GM18870 (cell line): ENCODE data around the gene VSNL1.
A peak's percentile ranks its signal among the peaks of the same experiment; 100 is the strongest.

ENCODE experiments used
- ATAC-seq: cut with Tn5 transposase; IDR thresholded peaks from one replicate; pipeline ENCODE4 v1.9.1; 2021; ENCODE audit warnings: moderate library complexity; ENCODE audit not compliant: unreplicated experiment

Gene VSNL1

DNA sequence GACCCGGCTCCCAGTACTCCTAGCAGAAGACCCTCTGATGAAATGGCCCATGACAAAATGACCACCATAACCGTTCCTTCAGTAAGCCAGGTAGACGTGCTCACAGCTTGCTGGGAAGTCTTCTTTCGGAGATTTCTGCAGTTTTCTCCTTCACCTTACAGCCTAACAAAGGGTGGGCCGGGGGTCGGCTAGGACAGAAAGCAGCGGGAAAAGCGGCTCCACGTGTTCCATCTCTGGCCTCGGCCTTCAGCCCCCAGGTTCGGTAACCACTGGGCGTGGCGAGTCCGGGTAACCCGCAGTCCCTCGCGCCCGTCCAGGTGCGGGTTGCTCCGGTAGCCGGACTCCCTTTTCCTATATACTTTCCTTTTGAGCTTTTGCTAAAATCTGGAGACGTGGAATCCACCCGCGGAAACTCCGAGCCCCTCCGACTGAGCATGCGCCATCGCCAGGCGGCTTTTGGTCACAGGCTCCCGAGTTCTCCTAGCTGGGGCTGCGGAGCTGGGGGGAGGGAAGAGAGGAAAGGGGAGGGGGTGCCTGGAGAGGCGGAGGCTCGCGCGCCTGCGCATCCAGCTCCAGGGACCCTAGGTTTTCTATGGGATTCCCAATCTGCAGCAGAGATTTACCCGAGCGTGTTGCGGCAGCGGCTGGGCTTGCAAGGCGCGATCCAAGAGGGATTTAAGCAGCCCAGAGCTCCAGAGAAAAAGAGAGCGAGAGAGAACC is at the start of gene VSNL1:
Gene VSNL1, plus strand, starts transcription at position 604 of the 720 bp plus-strand sequence. CDS start 51,379 bp downstream, outside the sequence.
- no peak for ATAC-seq

DNA sequence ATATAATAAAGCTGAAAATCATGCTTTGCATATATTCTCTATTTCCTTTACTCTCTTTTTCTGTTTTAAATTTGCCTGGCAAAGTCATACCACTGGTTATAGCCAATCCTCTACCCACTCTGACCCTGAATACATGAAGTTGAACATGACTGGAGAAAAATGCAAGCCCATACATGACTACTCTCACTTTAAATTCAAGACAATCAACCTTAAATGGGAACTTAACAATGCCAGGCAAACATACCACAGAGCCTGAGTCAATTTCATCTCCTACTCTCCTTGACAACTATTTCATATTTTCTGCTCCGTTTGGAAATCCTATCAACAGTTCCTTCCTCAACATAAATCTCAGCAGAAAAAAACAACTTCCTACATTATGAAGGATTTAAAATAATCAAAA is 44.9 kb upstream of the VSNL1 start:
- ATAC-seq = no peak

DNA sequence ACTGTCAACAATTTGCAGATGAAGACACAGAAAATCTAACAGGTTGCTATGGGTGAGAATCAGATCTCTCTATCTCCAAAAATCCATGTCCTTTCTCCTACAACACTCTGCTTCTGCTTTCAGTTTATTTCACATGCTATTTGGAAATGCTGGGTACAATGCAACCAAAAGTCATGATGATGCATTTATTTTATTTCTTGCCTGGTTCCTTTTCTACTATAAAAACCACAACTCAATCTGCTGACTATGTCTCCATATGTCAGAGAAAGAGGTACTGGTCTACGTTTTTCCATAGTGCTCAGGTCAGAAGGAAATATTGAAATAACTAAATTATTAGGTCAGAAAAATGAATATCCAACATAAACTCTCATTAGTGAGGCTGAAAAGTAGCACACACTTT is 42.8 kb upstream of the VSNL1 start:
- no peak for ATAC-seq

DNA sequence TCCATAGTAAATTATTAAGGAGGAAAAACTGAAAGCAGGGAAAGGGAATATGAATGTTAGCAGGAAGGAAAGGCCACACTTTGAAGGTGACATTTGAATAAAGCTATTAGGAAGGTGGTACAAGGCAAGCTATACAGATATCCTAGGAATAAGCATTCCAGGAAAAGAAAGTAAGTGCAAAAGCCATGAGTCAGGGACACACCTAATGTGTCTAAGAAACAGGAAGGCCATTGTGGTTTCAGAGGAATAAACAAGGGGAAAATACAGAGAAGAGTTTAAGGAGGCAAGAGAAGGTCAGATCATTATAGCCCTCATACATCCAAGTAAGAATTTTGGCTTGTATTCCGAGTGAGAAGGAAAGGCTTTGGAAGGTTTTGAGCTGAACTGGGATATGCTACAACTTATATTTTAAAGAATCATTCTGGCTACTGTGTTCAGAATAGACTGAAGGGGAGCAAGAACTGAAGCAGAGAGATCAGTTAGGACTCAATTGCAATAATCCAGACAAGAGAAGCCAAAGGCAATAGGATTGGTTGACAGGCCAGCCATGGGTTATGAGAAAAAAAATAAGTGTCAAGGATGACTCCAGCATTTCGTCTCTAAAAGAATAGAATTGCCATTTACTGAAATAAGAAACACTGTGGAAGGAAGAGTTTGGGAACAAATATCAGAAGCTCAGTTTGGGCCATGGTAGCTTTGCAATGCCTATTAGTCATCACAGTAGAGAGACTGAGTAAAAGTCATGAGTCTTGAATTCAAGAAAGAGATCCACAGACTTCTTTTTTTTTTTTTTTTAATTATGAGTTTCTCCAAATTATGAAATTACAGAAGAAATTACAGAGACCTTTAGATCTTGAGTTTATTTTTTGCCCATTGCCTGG is 33.5 kb upstream of the VSNL1 start:
- no peak for ATAC-seq

DNA sequence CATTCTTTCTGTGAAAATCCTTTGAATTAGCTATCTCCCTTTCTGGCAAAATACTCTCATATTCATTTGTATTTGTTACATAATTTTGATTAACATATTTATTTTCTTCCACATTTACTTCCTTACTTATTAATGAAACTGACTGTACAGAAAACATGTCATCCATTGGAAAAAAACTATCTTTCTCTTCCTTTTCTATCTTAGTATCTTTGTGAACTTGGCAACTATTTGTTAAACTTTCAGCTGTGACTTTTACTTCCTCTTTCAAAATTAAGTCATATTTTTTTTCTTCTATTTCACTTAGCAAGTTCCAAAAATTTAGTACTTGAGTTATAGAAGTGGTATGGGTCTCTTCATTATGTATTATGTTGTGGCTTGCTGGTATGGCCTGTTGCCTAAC is 24.8 kb upstream of the VSNL1 start:
- peak; percentile 57 for ATAC-seq

DNA sequence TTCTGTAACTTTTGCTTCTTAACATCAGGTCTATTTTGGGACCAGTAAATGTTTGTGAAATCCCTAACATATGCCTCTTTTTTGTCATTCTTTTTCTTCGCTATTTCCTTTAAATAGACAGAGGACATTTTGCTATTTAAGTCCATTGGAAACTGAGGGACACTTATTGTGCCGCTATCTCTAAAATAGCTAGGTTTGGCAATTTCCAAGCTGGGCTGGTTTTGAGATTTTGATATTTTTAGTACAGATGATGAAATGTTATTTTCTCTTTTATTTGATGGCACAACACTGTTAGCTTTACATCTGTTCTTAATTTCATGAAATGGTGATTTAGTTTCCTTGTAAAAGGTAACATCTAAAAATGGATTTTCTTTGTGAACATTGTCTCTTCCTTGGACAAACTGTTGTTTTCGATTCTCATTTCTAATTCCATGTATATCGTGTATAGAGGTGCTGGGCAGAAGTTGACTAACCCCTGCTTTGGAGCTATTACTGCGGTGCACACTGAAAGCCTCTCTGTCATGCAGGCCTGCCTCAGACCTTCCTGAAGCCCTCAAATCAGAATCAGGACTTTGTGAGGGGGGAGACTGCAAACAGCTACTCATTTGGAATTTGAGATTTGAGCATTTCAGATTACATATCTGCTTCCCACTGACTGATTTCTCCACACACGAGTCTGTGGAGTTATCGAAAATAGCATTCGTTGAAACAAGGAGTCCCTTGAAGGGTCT is 22.9 kb upstream of the VSNL1 start:
- peak; percentile 25 for ATAC-seq

DNA sequence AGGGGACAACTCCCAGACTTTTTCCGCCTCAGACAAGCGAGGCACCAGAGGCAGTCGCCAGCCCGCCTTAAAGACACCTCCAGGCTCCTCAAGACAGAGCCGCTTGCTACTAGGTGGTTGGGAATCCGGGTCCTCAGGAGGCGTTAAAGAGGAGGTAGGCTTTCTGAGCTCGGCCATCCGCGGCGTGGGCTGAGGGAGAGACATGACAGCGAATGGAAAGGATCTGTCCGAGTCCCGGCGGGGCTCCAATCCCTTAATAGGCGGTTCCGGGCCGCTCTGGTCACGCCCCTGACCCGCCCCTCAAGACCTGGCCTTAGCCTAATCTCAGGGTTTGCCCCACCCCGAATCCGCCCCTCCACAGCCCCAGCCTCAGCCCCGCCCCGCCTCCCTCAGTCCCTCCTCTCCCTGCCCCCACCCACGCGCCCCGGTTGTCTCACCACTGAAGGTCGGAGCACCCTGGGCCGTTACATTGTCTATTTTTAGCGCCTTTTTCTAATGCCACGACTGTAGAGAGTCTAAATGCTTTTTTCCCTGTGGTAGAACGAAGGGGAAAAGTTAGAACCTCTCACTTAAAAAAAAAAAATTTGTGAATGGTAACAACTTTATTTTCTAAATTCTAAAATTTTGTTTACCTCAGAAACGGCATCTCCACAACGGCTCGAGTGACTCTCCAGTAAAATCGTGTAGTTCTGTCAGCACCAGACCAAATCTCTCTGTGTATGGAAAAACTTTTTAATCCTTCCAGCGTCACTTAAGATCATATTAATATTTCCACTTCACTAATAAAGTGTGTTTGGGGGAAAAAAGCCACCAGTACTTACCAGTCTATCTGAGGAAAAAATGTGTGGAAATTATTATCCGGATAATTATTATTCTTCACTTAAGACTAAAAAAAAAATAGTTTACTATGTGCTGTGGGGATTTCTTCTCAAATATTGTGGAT is 22.0 kb upstream of the VSNL1 start, which contains the start of gene RAD51AP2:
Gene RAD51AP2, minus strand, starts transcription at position 229 of the 943 bp plus-strand sequence. Its CDS starts 25 bp downstream, at position 204.
- ATAC-seq = peak; percentile 73

DNA sequence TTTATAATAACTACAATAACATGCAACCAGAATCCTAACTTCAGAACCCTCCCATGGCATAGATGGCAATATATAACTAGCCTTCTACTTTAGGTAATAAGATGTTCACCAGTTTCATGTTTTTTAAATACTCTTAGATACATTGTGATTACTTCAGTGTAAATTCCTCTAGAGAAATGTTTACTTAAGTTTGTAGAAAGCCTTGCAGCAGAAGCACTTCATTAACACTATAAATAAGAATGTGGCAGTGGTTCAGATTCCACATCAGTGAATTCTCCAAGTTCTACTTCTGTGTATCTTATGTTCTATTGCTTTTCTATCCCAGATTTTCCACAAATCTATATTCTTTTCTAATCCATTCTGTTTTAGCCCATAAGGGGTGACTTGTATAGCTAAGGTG is 21.0 kb upstream of the VSNL1 start:
- no peak for ATAC-seq

DNA sequence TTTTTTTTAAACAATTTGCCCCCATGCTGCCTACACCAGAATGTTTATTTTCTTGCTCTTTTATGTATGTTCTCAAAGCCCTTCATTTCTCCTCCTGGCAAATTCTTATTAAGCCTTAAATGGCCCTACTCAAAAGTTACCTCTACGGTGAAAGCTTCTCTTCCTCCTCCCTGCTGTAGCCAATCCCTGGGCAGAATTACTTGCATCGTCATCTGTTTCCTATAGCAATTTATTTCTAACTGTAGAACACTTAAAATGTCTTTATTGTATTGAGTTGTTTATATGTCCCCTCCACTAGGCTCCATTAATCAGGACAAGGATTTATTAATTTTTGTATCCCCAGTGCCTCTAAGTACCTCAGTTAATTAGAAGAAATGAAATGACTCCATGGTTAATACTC is 19.7 kb upstream of the VSNL1 start:
- peak; percentile 31 for ATAC-seq

DNA sequence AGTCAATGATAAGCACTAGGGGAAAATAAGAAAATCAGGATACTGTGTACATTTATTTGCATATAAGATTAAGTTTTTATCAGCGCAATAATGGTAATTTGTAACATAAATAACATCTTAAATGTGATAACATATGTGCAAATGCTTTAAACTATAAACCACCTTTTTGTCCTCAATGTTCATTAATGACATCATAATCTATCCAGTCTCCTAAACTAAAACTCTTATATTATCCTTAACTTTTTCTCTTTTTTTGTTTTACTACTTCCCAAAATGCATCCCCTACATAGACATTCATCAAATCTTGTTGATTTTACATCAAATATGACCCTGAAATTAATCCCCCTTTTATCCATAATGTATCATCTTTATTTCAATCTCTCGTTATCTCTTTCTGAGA is 18.9 kb upstream of the VSNL1 start:
- no peak for ATAC-seq

DNA sequence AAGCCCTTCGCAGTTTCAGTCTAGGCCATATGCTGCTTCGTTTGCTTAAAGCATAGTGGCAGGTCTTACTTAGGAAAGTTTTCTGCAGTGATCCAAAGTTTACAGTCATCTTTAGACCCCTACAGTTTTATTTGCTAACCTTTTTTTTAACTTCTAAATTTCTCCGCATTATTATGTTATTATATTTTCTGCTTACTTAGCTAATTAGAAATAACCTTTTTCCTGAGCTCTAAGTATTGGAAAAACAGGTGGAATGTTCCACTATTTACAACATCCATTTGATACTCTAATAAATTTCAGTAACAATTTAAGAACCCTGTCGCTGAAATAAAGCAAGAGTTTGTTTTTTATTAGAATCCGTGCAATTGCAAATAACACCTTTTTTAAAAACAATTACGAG is 18.2 kb upstream of the VSNL1 start:
- ATAC-seq = no peak

DNA sequence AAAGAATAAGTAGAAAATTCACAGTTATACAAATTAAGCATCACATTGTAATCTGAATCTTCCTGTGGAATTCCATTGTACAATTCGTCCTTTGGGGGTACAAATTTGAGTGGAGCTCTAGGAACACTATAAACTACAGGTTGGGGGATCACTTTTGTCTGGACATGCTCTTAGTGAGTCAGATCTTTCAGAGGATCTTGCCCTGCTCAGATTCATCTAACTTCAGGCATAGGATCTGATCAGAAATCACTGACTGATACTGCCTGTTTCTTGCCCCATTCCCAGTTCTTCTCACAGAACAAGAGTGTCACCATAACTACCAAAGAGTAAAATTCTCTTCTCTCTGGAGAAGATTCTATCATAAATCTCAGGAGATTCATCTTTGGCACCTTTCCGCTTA is 10.7 kb upstream of the VSNL1 start:
- ATAC-seq = no peak

DNA sequence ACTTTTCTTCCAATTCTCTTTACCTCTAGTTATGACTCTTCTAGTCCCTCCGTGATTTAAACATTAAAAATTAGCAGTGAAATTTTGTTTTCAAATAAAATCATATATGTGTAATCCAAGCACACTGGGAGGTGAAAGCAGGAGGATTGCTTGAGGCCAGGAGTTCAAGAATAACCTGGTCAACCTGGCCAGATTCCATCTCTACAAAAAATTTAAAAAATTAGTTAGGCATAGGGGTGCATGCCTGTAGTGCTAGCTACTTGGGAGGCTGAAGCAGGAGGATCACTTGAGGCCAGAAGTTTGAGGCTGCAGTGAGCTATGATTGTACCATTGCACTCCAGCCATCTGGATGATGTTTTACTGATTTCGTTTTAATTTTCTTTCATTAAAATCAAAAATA is 7.0 kb upstream of the VSNL1 start:
- no peak for ATAC-seq

DNA sequence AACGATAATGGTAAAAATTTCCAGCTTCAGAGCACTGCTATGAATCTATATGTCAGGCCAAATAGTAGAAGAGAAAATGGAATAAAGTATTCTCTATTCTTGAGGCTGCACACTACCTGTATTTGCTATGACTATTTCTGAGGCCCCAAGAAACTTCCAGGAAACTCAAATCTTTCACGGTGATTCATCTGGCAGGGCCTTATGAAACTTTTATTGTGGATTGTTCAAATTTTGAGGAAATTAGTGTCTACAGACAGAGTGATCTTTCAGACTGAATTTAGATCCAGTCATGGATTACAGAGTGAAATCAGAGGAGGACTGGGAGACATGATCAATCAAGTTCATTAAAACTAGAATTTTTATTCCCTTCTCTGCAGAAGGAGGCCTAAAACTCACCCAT is 4.1 kb upstream of the VSNL1 start:
- ATAC-seq = no peak

DNA sequence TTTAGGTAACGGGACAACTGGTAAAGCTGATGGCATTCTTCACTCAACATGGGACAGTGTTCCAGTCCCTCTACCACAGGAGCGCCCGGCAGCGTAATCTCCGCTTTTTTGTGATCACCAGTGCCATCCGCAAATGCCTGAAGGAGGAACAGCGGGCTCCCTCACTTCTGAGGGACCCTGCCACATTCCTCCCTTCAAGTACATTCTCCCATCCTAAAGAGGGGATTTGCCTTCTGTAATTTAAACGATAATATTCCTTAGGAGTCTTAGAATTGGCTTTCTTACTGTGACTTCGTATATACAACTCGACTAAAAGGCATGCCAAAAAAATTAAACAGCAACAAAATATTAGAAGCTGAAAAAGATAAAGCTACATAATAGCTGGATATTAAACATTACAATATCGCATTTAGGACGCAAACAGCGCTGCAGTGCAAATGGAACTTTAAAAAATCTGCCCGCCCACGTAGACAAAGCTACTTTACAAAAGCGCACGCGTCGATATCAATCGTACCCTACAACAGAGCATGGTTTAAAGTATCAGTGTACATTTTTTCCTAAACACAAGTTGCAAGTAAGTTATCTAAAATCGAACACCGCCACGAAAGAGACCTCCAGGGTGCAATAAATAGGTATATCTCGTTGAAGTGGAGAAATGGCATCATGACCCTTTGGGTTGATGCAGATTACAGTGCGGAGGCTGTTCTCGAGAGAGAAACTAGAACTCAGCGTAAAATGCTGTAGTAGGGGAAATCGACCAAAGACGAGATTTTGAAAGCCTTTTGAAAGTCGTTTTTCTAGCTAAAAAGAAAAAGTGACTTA is 2.3 kb upstream of the VSNL1 start:
- ATAC-seq = no peak

DNA sequence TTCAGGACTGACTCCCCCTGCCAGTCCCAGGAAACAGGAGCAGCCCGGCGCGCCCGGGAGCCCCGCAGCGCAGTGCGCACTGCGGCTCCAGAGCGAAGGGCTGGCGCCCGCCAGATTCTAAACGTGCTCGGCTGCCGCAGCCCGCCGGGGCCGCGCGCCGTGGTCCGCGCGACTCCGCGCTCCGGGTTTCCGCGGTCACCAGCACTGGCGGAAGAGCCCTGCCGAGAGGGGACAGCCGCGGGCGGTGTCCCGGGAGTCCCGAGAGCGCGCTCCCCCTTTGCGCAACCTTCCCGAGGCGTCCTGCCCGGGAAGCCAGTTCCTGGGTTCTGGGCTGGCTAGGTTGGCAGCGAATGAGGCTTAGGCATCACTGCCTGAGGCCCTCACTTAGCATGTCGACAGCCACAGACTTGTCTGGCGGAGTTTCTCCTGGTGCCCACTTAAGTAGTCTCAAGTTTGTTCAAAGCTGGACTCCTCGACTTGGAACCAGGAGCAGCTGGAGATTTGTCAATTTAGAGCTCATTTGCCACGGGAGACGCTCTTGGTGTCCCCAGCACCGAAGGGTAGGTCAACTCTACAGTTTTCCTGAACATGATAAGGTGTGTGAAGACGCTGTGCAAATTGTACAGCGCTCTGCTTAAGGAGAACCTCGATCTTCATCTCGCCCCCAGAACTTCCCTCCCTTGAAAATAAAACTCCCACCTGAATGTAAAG is 1.5 kb upstream of the VSNL1 start:
- ATAC-seq = no peak

DNA sequence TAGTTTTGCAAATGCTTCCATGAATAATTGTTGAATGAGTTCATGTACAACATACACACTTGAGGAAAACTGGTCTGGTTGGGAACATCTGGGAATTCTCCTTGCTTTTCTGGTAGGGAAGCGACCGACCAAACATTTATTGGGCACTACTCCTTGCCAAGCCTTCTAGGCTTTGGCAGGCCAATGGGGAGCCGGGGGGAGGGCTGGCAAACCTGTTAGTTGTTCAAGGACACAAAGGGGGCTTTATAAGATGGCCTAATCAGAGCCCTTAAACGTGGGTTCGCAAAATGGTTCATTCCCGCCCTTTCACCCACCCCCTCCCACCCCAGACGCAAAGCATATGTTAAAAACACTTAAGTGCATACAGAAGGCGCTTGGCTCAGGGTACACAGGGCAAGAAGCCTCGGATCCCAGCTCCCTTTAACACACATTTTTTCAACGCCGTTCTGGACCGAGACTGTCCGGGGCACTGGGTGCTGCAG is 844 bp upstream of the VSNL1 start:
- no peak for ATAC-seq

DNA sequence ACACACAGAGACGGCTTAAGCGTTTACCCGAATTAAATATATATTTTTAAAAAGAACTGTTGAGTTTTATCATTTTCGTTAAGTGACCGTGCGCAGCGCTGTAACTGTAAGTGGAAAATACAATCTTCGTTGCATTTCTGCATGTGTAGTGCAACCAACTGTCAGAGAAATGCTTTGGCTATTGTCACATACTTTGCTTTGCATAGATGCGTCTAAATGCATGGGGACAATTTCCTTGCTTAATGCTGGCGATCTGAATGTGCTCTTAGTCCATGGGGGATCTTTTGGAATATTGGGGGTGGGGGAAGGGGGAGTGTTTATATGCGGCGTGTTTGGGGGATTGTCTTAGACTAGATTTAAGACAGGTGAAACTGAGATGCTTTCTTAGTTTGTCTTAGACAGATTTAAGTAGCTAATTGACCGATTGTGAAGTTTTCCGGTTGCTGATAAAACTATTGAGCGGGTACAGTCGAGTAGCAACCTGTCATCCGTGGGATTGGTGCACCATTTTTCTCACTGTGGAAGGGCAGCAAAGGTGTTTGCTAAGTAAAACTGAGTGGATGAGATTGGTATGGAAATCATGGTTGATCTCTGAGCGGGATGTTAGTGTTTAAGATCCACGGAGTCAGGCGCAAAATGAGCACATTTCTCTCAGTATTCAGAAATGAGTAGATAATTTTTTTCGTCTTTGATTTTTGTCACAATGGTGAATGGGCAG is 476 bp downstream of the VSNL1 start:
- no peak for ATAC-seq
